ENCODE measurements around the gene ZSCAN32.

Gene ZSCAN32

GRCh38 chr16:3400779-3401688 lies at the start of gene ZSCAN32, which contains the start of gene ZNF174:
Gene ZSCAN32, minus strand, starts transcription at chr16:3401004. Its CDS starts 3,447 bp downstream, at chr16:3397557.
Gene ZNF174, plus strand, starts transcription at chr16:3401215. Its CDS starts 790 bp downstream, at chr16:3402005.
- in situ Hi-C loops (cut with MboI; ENCODE audit: low sequenced_read_pairs): no loop called here

DNA sequence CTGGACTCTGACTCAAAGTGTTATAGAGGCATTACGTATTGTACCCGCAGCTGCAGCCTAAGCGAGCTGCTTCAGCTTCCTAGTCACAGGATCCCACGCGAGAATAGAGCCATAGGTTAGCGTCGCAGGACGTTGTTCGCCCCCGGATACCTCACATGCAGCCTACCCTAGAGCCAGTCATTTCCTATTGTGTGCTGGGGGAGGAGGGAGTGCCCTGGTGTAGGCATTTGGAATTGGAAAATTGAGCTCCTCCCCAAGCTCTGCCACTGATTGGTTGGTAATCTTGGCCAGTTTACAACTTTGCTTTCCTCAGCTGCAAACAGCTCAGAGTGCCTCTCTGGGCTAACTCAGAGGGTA lies 43.2 kb upstream of the ZSCAN32 start:
- in situ Hi-C loops (cut with MboI; ENCODE audit: low sequenced_read_pairs): no loop called here

DNA sequence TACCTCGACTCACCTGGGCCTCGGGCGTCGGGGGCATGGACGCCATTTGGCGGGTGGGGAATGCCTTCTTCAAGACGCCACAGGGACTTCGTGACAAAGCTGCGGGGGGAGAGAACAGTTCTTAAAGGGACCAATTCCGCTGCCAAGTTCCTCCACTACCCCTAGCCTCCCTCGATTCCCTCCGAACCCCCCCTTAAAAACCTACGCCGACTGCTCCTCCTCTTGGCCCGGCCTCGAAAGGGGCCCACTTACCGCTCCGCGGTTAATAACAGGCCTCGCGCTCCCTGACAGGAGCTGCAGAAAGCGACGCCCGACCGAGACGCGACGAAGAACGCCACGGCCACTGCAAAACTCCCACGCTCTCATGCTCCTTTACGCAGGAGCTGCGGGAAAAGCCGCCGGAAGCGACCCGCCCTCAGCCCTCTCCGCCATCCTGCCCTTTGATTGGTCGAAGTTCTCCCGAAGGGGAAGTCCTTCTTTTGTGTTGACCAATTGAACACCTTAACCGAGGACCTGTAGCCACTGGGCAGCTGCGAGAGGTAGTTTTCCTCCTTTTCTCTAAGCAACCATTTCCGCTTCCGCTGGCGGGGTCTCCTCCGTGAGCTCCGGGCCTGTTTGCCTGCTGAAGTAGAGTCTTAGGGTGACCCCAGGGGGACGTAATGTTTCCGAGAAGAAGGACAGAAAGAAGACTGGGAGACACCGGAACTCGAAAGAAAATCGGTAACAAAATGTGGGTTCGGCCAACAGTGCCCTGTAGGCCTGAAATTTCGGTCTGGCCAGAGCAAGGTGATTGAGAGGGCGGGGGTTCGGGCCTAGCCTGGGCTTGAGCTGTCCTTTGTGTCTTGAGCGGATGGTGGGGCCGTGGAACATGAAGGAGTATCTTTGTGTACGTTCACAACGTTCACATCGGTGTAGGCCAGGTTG lies 42.6 kb upstream of the ZSCAN32 start, which contains the start of the genes NAA60 and ZNF597:
NAA60 (plus strand) TSS at position 573 of the 924 bp plus-strand sequence. CDS start 32,548 bp downstream, outside the sequence.
ZNF597 (minus strand) TSS at position 397 of the 924 bp plus-strand sequence; CDS start at position 46, 351 bp downstream.
- in situ Hi-C loops (cut with MboI; ENCODE audit: low sequenced_read_pairs): no loop called here

DNA sequence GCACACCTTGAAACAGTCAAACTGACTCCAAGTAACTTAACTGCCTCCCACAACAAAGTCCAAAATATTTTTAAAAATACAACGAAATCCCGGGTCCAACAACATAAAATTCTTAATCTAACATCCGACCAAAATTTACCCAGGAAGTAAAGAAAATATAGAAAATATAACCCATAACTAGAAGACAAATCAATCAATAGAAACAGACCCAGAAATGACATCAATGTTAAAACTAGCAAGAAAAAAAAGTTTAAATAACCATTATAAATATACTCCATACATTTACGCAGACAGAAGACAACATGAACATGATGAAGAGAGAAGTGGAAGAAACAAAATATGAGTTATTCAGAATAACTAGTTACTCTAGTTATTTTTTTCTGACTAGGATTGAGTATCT lies 38.8 kb upstream of the ZSCAN32 start:
- in situ Hi-C loops (cut with MboI; ENCODE audit: low sequenced_read_pairs): no loop called here

DNA sequence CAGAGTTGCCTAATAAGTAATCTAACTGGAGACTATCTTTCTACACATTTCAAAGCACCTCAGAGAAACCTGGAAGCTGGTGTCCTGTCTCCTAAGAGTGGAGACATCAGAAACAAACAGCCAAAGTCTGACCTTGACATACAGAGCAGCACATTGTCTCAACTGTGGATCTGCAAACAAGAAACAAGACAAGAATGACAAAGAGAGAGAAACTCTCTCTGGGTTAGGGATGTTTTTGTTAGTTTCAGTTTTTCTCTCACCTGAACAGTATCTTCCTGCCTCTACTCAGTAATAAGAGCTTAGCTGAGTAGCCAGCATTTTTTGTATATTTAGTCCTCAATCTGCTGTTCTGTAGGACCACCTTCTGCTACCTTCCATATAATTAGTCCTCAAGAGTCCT lies 33.6 kb upstream of the ZSCAN32 start:
- in situ Hi-C loops (cut with MboI; ENCODE audit: low sequenced_read_pairs): no loop called here

GRCh38 chr16:3431779-3432219 lies 31.0 kb upstream of the ZSCAN32 start:
- in situ Hi-C loops (cut with MboI; ENCODE audit: low sequenced_read_pairs): no loop called here

DNA sequence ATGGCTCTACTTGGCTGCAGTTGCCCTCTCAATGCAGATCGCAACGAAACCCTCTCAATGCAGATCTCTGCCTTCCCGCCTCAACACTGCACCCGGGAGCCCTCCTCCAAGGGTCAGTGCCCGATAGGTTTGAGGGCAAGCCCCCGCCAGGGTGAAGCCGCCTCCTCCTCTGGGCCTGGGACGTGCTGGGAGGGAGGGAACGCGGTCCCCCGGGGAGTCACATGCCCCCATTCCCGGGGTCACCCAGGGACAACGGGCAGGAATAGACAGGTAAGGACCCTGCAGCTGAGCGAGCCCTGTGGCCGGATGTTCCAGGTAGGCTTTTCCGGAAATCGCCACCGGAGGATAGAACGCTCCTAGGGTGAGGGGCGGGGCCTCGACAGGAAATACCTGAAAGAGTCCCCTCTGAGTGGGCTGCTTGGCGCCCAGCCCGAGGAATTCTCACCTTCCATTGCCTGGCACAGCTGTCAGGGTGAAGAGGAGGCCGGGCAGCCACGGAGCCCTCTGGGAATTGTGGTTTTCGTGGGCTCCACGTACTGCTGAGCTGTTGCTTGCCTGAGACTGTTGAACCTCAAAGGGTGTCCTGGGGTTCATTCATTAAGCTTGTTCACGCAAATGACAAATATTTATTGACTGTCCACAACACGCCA lies 13.1 kb upstream of the ZSCAN32 start:
- in situ Hi-C loops (cut with MboI; ENCODE audit: low sequenced_read_pairs): no loop called here

DNA sequence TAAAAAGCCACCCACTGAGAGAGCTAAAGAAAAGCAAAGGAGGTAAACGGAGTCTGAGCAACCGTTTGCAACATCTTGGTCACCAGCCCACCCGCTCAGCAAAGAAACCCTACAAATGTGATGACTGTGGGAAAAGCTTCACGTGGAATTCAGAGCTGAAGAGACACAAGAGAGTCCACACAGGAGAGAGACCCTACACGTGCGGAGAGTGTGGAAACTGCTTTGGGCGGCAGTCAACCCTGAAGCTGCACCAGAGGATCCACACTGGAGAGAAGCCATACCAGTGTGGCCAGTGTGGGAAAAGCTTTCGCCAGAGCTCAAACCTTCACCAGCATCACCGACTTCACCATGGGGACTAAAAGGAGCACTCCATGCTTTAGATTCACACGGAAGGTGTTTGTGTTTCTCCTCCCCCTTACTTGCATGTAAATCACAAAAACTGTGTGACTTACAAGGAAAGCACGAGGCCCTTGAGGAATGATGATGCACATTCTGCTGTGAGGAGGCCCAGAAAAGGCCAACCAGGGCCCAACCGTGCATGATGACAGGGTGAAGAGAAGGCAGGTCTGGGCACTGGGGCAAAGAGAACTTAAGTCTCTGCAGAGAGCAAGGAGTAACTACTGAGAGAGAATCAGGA lies 7.9 kb upstream of the ZSCAN32 start:
- in situ Hi-C loops (cut with MboI; ENCODE audit: low sequenced_read_pairs): no loop called here

DNA sequence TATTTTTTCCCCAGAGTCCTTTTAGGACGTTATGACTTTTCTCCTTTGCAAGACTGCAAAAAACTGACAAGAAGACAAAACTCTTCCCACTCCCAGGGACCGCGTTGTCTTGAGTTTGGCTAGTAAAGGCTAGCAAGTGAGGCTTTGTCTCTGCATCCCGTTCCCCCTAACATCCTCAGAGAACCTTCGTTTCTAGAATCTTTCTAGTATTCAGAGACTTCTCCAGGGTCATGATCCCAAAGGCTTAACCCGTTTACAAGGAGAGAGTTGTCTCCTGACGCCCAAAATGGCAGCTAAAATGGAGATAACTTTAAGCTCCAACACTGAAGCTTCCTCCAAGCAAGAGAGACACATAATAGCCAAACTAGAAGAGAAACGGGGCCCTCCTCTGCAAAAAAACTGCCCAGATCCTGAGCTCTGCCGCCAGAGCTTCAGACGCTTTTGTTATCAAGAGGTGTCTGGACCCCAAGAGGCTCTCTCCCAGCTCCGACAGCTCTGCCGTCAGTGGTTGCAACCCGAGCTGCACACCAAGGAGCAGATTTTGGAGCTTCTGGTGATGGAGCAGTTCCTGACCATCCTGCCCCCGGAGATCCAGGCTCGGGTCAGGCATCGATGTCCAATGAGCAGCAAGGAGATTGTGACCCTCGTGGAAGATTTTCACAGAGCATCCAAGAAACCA lies 1.1 kb upstream of the ZSCAN32 start:
- in situ Hi-C loops (cut with MboI; ENCODE audit: low sequenced_read_pairs): no loop called here

DNA sequence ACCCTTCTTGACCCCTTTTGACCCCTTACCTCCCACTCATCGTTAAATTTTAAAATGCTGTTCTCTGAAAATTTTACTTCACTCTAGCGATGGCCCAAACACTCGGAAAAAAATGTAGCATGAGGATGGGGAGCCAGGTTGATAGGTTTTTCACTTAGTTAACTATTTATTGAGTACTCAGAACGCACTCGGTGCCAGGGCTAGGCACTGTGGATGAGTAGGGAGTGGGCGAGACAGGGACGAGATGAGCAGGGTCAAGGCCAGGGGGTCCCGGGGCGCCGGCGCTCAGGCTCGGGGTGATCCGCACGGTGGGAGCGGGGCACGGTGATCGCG lies 392 bp downstream of the ZSCAN32 start:
- in situ Hi-C loops (cut with MboI; ENCODE audit: low sequenced_read_pairs): no loop called here

- in situ Hi-C loops (cut with MboI; ENCODE audit: low sequenced_read_pairs): no loop called here
Measured at GRCh38 chr16:3389663-3390338, 11.0 kb downstream of the ZSCAN32 start.

DNA sequence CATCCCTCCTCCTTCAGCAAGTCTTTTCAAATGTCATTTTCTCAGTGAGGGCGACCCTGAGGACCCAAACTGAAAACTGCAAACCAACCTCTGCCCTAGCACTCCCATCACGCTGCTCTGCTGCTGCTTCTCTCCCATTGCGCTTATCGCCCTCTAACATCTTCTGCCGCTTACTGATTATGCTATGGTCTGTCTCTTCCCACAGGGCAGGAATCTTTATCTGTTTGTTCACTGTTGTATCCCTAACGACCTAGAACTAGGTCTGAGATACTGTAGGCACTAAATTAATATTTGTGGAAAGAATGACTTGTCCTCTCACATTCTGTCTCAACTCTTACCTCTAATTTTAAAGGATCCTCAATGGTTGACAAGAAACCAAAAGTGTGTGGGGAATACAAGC lies 12.5 kb downstream of the ZSCAN32 start:
- in situ Hi-C loops (cut with MboI; ENCODE audit: low sequenced_read_pairs): no loop called here

- in situ Hi-C loops (cut with MboI; ENCODE audit: low sequenced_read_pairs): no loop called here
Measured at GRCh38 chr16:3383045-3383448, 17.8 kb downstream of the ZSCAN32 start.

GRCh38 chr16:3377917-3378316 lies 22.9 kb downstream of the ZSCAN32 start:
- in situ Hi-C loops (cut with MboI; ENCODE audit: low sequenced_read_pairs): no loop called here

DNA sequence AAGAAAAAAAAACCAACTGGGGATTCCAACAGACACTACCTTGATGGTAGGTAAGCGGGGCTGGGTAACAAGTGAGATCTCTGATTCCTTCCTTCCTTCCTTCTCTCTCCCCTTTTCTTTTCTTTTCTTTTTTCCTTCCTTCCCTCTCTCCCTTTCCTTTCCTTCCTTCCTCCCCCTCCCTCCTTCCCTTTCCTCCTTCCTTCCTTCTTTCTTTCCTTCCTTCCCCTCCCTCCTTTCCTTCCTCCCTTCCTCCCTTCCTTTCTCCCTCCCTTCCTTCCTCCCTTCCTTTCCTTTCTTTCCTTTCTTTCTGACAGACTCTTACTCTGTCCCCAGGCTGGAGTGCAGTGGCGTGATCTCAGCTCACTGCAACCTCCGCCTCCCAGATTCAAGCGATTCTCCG lies 25.1 kb downstream of the ZSCAN32 start:
- in situ Hi-C loops (cut with MboI; ENCODE audit: low sequenced_read_pairs): no loop called here

DNA sequence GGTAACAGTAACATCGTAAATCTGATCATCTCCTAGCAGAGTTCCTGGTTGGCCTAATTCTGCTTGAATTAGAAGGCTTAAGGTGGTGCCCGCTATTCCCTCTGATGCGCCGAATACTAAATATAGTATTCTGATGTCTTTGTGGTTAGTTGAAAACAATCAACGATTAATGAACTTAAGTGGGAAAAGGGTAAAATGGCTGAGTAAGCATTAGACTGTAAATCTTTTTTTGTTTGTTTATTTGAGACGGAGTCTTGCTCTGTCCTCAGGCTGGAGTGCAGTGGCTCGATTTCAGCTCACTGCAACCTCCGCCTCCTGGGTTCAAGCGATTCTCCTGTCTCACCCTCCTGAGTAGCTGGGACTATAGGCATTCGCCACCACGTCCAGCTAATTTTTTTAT lies 31.7 kb downstream of the ZSCAN32 start:
- in situ Hi-C loops (cut with MboI; ENCODE audit: low sequenced_read_pairs): no loop called here

- in situ Hi-C loops (cut with MboI; ENCODE audit: low sequenced_read_pairs): no loop called here
Measured at GRCh38 chr16:3364774-3365427, 35.9 kb downstream of the ZSCAN32 start.

DNA sequence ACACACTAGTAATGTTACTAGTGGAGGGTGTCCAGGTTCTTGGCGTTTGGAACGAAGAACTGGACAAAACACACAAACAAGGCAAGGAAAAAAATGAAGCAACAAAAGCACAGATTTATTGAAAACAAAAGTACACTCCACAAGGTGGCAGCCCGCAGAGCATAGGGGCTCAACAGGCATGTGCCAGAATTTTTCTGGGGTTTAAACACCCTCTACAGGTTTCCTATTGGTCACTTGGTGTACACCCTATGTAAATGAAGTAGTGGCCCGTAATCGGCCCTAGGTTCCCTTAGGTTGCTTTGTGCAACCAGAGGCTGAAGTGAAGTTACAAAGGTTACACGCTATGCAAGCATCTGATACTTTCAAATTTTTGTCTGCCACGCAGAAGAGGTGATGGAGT lies 37.0 kb downstream of the ZSCAN32 start:
- in situ Hi-C loops (cut with MboI; ENCODE audit: low sequenced_read_pairs): no loop called here

GRCh38 chr16:3362931-3363330 lies 37.9 kb downstream of the ZSCAN32 start:
- in situ Hi-C loops (cut with MboI; ENCODE audit: low sequenced_read_pairs): no loop called here

All from HL-60/S4 (cell line).